Measurements from ENCODE around the gene PSMA3.

The PSMA3 gene

DNA sequence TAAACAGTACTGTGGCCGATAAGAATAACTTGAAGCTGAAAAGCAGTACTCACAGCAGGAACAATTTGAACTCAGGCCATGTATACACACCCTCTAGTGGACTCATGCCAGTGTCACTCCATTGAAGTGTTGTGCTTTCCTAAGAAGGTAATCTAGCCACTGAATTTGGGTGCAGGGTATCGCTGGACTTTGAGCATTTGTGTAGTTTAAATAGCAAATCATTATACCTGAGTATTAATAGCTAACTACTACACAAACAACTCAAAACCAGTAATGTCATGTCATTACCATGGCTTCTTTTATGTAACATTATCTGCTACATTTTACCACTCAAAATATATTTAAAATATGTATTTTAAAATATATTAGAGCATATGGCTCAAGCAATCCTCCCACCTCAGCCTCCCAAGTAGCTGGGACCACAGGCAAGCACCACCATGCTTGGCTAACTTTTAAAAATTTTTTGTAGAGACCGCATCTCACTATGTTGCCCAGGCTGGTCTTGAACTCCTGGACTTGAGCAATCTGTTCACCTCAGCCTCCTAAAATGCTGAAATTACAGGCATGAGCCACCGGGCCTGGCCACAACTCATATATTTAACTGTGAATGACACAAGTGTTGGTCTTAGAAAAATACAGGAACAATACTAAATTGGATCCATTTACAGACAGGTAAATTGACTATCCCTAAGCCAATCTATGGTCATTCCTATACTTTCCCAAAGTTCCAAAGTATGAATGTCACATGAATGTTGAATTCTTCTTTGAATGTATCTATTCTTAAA lies 28.1 kb downstream of the PSMA3 start:
- no peak for DNase-seq

GRCh38 chr14:58274881-58275280 lies 30.2 kb downstream of the PSMA3 start:
- no peak for DNase-seq

DNA sequence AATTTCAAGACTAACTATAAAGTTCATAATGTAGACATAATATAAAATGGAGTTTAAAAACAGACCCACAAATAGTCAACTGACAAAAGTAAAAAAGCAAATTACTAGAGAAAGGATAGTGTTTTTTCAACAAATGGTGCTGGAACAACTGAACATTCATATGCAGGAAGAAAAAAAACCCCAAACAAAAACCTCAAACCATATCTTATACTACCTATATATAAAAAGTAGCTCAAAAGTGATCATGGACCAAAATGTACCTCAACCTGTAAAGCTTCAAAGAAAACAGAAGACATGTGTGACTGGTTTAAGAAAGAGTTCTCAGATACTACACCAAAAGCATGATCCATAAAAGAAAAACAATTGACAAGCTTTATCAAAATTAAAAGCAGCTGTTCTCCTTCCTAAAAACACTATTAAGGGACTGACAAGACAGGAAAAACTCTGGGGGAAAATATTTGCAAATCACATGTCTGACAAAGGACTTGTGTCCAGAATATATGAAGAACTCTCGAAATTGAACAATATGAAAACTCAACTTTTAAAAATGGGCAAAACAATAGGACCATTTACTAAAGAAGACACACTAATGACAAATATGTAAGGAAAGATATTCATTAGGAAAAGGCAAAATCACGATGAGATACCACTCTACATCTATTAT lies 31.0 kb downstream of the PSMA3 start:
- DNase-seq, result no peak

GRCh38 chr14:58276208-58276607 lies 31.6 kb downstream of the PSMA3 start:
- DNase-seq, result no peak

DNA sequence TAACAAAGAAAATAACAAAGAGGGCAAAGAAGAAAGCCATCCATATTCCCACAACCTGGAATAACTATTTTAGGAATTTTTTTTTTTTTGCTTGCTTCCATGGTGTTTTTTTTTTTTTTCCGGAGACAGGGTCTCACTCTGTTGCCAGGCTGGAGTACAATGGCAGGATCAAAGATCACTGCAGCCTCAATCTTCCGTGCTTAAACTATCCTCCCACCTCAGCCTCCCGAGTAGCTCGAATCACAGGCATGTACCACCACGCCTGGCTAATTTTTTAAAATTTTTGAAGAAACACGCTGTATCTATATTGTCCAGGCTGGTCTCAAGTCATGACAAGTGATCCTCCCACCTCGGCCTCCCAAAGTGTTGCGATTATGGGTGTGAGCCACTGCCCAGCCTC lies 33.5 kb downstream of the PSMA3 start:
- no peak for DNase-seq

DNA sequence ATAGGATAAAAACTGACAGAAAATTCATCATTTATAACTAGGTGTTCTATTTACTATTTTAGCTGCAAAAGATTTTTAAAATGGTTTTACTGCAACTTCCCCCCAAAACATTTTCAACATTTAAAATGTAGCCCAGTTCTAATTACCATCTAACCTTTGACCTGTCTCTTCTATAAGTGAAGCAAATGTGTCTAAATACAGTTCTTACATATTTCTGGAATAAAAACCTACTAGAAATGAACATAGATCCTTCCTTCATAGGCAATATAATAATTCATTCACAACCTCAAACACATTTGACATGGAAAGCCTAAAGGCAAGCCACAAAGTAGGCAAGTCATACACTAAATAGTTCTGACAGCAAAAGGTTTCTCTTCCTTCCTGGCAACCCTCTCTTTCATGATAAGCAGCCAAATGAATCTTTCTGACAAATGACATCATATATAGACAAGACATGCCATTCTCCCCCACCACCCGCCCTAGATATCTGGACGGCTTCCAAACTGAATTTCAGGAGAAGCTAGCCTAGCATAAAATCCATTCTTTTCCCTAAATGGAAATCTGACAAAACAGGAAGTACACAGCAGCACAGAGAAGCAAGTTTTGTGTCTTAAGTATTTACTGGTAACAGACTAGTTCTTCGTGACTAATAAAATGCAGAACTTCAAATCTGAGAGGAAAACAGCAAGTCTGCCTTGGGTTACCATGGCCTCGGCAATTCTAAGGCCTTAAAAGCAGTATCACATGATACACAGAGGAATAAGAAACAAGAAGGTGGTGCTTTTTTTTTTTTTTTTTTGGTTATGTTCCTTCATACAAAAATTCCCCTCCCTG lies 36.5 kb downstream of the PSMA3 start:
- DNase-seq, result no peak

GRCh38 chr14:58281969-58282368 lies 37.3 kb downstream of the PSMA3 start:
- no peak for DNase-seq

GRCh38 chr14:58282925-58283593 lies 38.4 kb downstream of the PSMA3 start:
- DNase-seq, result no peak

DNA sequence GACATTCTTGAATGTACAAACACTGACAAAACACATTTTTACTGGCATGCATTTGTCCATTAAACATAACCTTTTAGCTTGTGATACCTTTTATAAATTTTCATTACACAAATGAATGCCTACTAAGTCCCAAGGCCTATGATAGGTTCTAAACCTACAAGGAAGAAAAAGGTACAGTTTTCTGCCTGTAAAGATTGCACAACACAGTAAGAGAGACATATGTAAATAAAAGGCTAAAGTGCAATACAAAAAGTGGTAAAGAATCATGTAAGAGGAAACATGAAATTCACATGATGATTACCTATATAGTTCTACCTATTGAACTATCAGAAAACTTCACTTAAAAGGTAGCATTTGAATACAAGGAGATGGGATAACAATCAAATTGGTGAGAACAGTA lies 39.1 kb downstream of the PSMA3 start:
- DNase-seq, result no peak

- DNase-seq, result no peak
Observed at GRCh38 chr14:58285132-58285531, 40.5 kb downstream of the PSMA3 start.

GRCh38 chr14:58287607-58288042 lies 43.0 kb downstream of the PSMA3 start:
- DNase-seq, result no peak

DNA sequence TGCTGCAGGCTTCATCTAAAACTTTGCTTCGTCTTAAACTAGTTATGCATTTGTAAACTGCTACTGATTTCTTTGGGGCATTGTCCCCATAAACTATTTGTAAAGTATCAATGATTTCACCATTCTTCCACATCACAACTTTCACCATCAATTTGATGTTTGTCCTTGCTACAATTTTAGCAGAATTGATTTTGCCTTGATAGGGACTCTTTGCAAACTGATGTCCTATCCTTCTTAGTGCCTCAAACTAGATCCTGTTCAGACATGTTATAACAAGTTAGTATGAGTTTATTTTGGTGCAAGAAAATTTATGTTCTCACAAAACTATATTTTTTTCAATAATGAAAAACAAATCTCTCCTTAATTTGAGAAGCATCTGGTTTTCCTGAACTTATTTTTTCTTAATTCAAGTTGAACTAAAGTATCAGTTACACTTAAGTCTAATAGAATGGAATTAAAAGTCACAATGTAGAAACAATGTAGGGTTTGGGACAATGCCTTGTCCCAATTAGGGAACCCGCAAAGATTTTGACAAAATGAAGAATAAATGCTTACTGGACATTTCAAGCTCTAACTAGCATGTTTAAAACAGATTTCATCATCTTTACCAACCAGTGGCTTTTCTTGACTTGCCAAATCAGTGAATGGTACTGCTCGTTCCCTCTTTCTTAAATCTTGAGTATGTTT lies 43.6 kb downstream of the PSMA3 start:
- DNase-seq, result no peak

DNA sequence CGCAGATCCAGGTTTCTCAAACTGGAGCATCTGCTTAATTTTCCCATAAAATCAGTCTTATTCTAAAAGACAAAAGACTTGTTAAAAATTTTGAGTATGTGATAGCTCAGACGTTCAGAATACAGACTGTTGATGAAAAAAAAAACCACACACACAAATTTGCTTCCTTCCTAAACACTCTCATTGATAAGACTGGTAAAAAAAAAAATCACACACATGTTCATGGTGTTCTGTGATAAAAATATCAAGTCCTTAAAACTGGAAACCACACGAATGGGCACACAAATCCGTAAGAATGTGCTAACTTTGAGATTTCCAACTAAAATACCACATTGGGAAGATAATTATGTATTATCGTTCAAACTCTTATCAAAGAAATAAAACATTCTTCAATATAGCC lies 47.0 kb downstream of the PSMA3 start:
- DNase-seq, result no peak

DNA sequence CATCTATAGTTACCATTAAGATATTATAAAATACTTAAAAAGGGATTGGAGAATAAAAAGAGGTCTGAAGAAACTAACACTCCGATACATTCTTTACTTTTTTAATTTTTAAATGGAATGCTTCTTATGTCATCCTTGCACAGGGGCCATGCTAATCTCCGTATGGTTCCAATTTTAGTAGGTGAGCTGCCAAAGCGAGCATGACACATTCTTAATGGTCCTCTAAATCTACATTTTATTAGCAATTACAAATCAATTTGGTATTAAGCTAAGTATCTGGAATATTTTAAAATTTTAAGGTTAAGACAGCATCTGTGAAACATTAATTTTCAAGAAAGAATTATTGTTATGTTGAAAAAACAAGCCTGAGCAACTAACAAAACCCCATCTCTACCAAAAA lies 47.5 kb downstream of the PSMA3 start:
- no peak for DNase-seq

GRCh38 chr14:58294201-58294600 lies 49.6 kb downstream of the PSMA3 start:
- DNase-seq, result no peak

GRCh38 chr14:58296726-58297125 lies 52.1 kb downstream of the PSMA3 start:
- DNase-seq, result no peak

DNA sequence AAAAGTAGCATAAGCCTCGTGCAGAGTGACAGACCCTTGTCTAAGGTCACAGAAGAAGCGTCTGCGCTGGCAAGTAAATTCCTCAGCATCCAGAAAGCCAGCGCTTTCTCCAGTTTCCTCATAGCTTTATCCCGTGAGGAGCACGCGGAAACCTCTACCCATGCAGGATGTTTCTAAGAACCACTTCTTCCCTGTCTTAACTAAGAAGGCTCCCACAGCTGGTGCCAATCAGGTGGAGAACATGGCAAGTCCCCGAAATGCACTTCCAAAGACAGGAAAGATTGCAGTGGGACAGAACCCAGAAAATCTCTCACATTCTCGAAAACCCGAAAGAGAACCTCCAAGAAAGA lies 52.7 kb downstream of the PSMA3 start:
- no peak for DNase-seq

GRCh38 chr14:58297762-58298476 lies 53.3 kb downstream of the PSMA3 start:
- DNase-seq, result peak; percentile 100

DNA sequence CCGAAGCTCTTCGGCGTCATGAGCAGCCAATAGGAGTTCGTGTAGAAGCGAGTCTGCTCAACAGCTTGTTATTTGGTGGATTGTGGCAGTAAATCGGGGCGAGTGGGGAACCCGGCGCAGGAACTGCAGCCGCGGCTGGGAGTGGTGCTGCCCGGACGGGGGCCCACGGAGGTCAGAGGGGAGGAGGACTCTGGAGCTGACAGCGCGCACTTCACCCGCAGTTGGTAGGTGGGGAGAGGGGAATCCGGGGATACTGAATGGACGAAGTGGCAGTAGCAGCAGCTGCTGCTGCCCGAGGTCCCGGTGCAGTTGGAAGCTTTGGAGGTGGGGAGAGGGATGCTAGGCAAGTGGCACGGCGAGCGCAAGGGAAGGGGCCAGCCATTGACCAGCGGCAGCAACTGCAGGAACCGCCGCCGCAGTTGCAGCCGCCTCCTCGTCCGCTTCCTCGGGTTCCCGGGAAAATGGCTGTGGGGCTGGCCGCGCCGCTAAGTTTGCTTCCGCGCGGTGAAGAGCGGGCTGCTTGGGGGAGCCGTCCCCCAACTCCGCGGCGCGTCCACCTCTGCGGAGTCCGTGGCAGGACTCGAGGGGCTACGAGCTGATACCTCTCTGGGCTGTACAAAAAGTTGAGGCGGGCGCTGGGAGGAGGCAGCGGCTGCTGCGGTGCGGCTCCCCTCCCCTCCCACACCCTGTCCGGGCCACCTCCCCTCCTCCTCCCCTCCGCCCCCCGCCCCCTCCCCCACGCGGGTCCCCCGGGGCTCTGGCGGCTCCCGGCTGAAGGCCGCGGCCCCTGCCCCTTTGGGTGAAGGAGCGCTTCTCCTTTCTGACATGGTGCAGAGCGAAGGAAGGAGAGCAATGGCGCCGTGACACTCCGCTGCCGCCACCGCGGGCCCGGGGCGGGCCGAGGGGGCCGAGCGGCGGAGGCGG lies 54.1 kb downstream of the PSMA3 start, which contains the start of gene ARID4A:
Gene ARID4A (plus strand): TSS at position 79 of the 924 bp plus-strand sequence. CDS start 1,300 bp downstream, outside the sequence.
- peak; percentile 44 for DNase-seq
